ENCODE measurements around the gene SH3GL1.

The SH3GL1 gene

GRCh38 chr19:4343370-4344307 is 56.7 kb downstream of the SH3GL1 start, which contains the start of gene MPND:
Gene MPND, plus strand, starts transcription at chr19:4343562. Its CDS starts 32 bp downstream, at chr19:4343594.
- peak; percentile 93 for DNase-seq (ENCODE audit: low read depth, low spot score)

- DNase-seq (ENCODE audit: low read depth, low spot score), result peak; percentile 87
Observed at GRCh38 chr19:4342615-4343369, 57.6 kb downstream of the SH3GL1 start.

- DNase-seq (ENCODE audit: low read depth, low spot score), result no peak
Observed at GRCh38 chr19:4342314-4342614, 58.1 kb downstream of the SH3GL1 start.

GRCh38 chr19:4338441-4339355 is 61.6 kb downstream of the SH3GL1 start, which contains the start of gene STAP2:
Gene STAP2, minus strand, starts transcription at chr19:4338827. Its CDS starts 74 bp downstream, at chr19:4338753.
- no peak for DNase-seq (ENCODE audit: low read depth, low spot score)

GRCh38 chr19:4337906-4338440 is 62.4 kb downstream of the SH3GL1 start:
- no peak for DNase-seq (ENCODE audit: low read depth, low spot score)

GRCh38 chr19:4334929-4335570 is 65.3 kb downstream of the SH3GL1 start:
- no peak for DNase-seq (ENCODE audit: low read depth, low spot score)

- DNase-seq (ENCODE audit: low read depth, low spot score), result no peak
Observed at GRCh38 chr19:4329858-4330257, 70.5 kb downstream of the SH3GL1 start.

- peak; percentile 20 for DNase-seq (ENCODE audit: low read depth, low spot score)
Observed at GRCh38 chr19:4328991-4329681, 71.2 kb downstream of the SH3GL1 start.

- DNase-seq (ENCODE audit: low read depth, low spot score), result peak; percentile 87
Observed at GRCh38 chr19:4328243-4328990, 71.9 kb downstream of the SH3GL1 start.

- DNase-seq (ENCODE audit: low read depth, low spot score), result no peak
Observed at GRCh38 chr19:4327877-4328242, 72.5 kb downstream of the SH3GL1 start.

GRCh38 chr19:4327252-4327876 is 73.0 kb downstream of the SH3GL1 start:
- peak; percentile 37 for DNase-seq (ENCODE audit: low read depth, low spot score)

- no peak for DNase-seq (ENCODE audit: low read depth, low spot score)
Observed at GRCh38 chr19:4326837-4327251, 73.5 kb downstream of the SH3GL1 start.

- DNase-seq (ENCODE audit: low read depth, low spot score), result no peak
Observed at GRCh38 chr19:4326215-4326836, 74.0 kb downstream of the SH3GL1 start.

- no peak for DNase-seq (ENCODE audit: low read depth, low spot score)
Observed at GRCh38 chr19:4324228-4324627, 76.1 kb downstream of the SH3GL1 start.

GRCh38 chr19:4323692-4324091 is 76.7 kb downstream of the SH3GL1 start:
- DNase-seq (ENCODE audit: low read depth, low spot score), result no peak

- no peak for DNase-seq (ENCODE audit: low read depth, low spot score)
Observed at GRCh38 chr19:4322942-4323665, 77.2 kb downstream of the SH3GL1 start.

- no peak for DNase-seq (ENCODE audit: low read depth, low spot score)
Observed at GRCh38 chr19:4320419-4320818, 79.9 kb downstream of the SH3GL1 start.
